Mesenchymal stem cell (in vitro differentiated cells and primary cell): Measurements from ENCODE around the gene SNAPC4.
A peak's percentile ranks its signal among the peaks of the same experiment; 100 is the strongest.
"Not testable (repeated sequence)": the region's sequence is repeated elsewhere in the genome, so short reads cannot be mapped to it uniquely, and the experiment has no call there.

Source experiments
- DNase-seq: peaks from one replicate; pipeline ENCODE4 v3.0.0-alpha.2; 2013
- H2AFZ ChIP-seq: one replicate; pipeline ENCODE4 v1.6.1; 2013; ENCODE audit warnings: low read depth, mild to moderate bottlenecking, control low read depth, inconsistent platforms, low read length, moderate library complexity
- H2AK5ac ChIP-seq: 2 replicates; pipeline ENCODE4 v1.6.1; 2013; ENCODE audit warnings: low read length, moderate library complexity, mild to moderate bottlenecking, inconsistent platforms; ENCODE audit not compliant: severe bottlenecking
- H2BK120ac ChIP-seq: one replicate; pipeline ENCODE4 v1.6.1; 2013; ENCODE audit warnings: low read depth, mild to moderate bottlenecking, inconsistent platforms, low read length, moderate library complexity
- H2BK12ac ChIP-seq, 2 experiments: one replicate each; pipeline ENCODE4 v1.6.1; 2013; ENCODE audit warnings: inconsistent platforms in 2 of 2, low read length in 2 of 2, mild to moderate bottlenecking in 2 of 2, moderate library complexity in 2 of 2, control low read depth in 1 of 2
- H2BK15ac ChIP-seq: one replicate; pipeline ENCODE4 v1.6.1; 2013; ENCODE audit warnings: mild to moderate bottlenecking, low read depth, inconsistent platforms; ENCODE audit not compliant: poor library complexity, severe bottlenecking
- H2BK5ac ChIP-seq: 2 replicates; pipeline ENCODE4 v1.6.1; 2013; ENCODE audit warnings: low read depth, mild to moderate bottlenecking, low read length, control low read depth, inconsistent platforms; ENCODE audit not compliant: poor library complexity, severe bottlenecking
- H3K14ac ChIP-seq, 2 experiments: one replicate each; pipeline ENCODE4 v1.6.1; 2013; ENCODE audit warnings: inconsistent platforms in 2 of 2, low read length in 2 of 2, control low read depth in 1 of 2, mild to moderate bottlenecking in 1 of 2, moderate library complexity in 1 of 2
- H3K18ac ChIP-seq, 2 experiments: one replicate each; pipeline ENCODE4 v1.6.1; 2013; ENCODE audit warnings: inconsistent platforms in 2 of 2, low read length in 2 of 2, control low read depth in 1 of 2, low read depth in 1 of 2, mild to moderate bottlenecking in 1 of 2
- H3K23ac ChIP-seq, 2 experiments: one replicate each; pipeline ENCODE4 v1.6.1; 2013; ENCODE audit warnings: inconsistent platforms in 2 of 2, low read length in 2 of 2, mild to moderate bottlenecking in 2 of 2, moderate library complexity in 2 of 2, control low read depth in 1 of 2
- H3K27ac ChIP-seq: 2 replicates; pipeline ENCODE4 v1.5.1; 2013; ENCODE audit warnings: mild to moderate bottlenecking, moderate library complexity, low read length, control low read depth, inconsistent platforms; ENCODE audit not compliant: poor library complexity, severe bottlenecking
- H3K27me3 ChIP-seq, 2 experiments: 2 replicates each; pipeline versions ENCODE4 v1.6.1 to v1.7.0; 2013; ENCODE audit warnings: low read length in 2 of 2, mild to moderate bottlenecking in 2 of 2, moderate library complexity in 2 of 2, control low read depth in 1 of 2, inconsistent platforms in 1 of 2; ENCODE audit not compliant: control insufficient read depth in 1 of 2, insufficient read depth in 1 of 2
- H3K36me3 ChIP-seq, 2 experiments: 2 replicates each; pipeline versions ENCODE4 v1.6.1 to v1.7.0; 2013; ENCODE audit warnings: low read length in 2 of 2, control low read depth in 1 of 2, inconsistent platforms in 1 of 2, low read depth in 1 of 2, mild to moderate bottlenecking in 1 of 2; ENCODE audit not compliant: insufficient read depth in 2 of 2, control insufficient read depth in 1 of 2
- H3K4ac ChIP-seq, 2 experiments: one replicate each; pipeline ENCODE4 v1.6.1; 2013; ENCODE audit warnings: inconsistent platforms in 2 of 2, low read length in 2 of 2, mild to moderate bottlenecking in 2 of 2, moderate library complexity in 2 of 2, control low read depth in 1 of 2, low read depth in 1 of 2
- H3K4me1 ChIP-seq: 2 replicates; pipeline ENCODE4 v1.6.1; 2013; ENCODE audit warnings: low read depth, low read length, control low read depth; ENCODE audit not compliant: control insufficient read depth, insufficient read depth
- H3K4me2 ChIP-seq: 2 replicates; pipeline ENCODE4 v1.6.1; 2013; ENCODE audit warnings: low read length, mild to moderate bottlenecking, inconsistent platforms; ENCODE audit not compliant: poor library complexity, severe bottlenecking
- H3K4me3 ChIP-seq, 2 experiments: 2 replicates each; pipeline versions ENCODE4 v1.5.1 to v1.7.0; 2013; ENCODE audit warnings: low read length in 2 of 2, mild to moderate bottlenecking in 2 of 2, control low read depth in 1 of 2, low read depth in 1 of 2; ENCODE audit not compliant: insufficient read depth in 1 of 2
- H3K79me1 ChIP-seq: replicated peaks from 2 replicates; pipeline ENCODE4 v1.6.1; 2013; ENCODE audit warnings: mild to moderate bottlenecking, control low read depth, low read length, inconsistent platforms; ENCODE audit not compliant: poor library complexity, severe bottlenecking
- H3K9ac ChIP-seq: 2 replicates; pipeline ENCODE4 v1.7.0; 2013; ENCODE audit warnings: mild to moderate bottlenecking, low read length, moderate library complexity
- H3K9me3 ChIP-seq: 2 replicates; pipeline ENCODE4 v1.7.0; 2013; ENCODE audit warnings: mild to moderate bottlenecking, low read length; ENCODE audit not compliant: control insufficient read depth
- H4K8ac ChIP-seq: one replicate; pipeline ENCODE4 v1.6.1; 2013; ENCODE audit warnings: inconsistent platforms, mild to moderate bottlenecking, low read length, moderate library complexity
- H4K91ac ChIP-seq: one replicate; pipeline ENCODE4 v1.6.1; 2013; ENCODE audit warnings: mild to moderate bottlenecking, low read length, inconsistent platforms
- WGBS: methylation state at CpG from one replicate; pipeline ENCODE4 v1.1.7; 2013; ENCODE audit warnings: mixed read lengths; 5-methylcytosine and 5-hydroxymethylcytosine counted together

Gene SNAPC4

DNA sequence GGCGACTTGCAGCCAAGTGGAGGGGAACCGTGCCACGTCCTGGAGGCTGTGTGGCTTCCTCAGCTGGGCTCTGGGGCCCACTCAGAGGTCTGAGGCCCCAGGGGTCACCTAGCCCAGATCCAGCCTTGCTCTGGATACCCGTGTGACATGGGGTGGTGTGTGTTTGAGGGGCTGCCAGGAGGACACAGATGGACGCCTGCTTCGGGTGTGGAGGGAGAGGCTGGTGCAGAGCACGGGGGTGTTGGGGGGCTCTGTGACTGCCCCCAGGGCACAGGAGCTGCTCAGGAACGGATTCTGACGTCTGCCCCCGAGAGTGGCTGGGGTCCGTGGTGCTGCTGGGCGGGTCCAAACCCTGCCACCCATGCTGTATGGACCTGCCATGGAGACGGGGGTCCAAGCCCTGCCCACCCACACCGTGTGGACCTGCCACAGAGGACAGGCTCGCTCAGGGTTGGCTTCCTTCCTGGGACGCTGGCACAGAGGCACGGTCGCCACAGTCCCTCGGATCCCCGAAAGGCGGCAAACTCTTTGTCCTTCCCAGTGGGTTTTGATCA, 29.2 kb upstream of the SNAPC4 start:
- peaks cover 3% of the 10 kb centered on the region for H3K4me1 ChIP-seq
- no peak overlapping the region for H3K27ac ChIP-seq
- H3K18ac ChIP-seq = no peak overlapping the region
- H2BK15ac ChIP-seq = no peak overlapping the region
- H3K4me2 ChIP-seq = no peak overlapping the region
- no peaks in the 10 kb centered on the region for H3K9me3 ChIP-seq
- H3K4ac ChIP-seq = no peak overlapping the region
- H2AK5ac ChIP-seq = no peak overlapping the region
- H3K36me3 ChIP-seq = peaks cover 50 to 70% of the 10 kb centered on the region in 2 experiments
- no peak overlapping the region for H4K91ac ChIP-seq
- no peak overlapping the region for H3K9ac ChIP-seq
- no peak overlapping the region for H2AFZ ChIP-seq
- H2BK12ac ChIP-seq = no peak overlapping the region
- no peak overlapping the region for H3K14ac ChIP-seq
- H3K4me3 ChIP-seq = no peak overlapping the region
- no peak overlapping the region for H3K23ac ChIP-seq
- no peaks in the 10 kb centered on the region for H3K27me3 ChIP-seq
- WGBS = 93% methylated on average over 21 of the region's 21 CpGs
- H2BK120ac ChIP-seq = no peak overlapping the region
- no peak overlapping the region for H4K8ac ChIP-seq
- no peak overlapping the region for H2BK5ac ChIP-seq
- no peak for DNase-seq
- peaks cover 25% of the 10 kb centered on the region for H3K79me1 ChIP-seq

DNA sequence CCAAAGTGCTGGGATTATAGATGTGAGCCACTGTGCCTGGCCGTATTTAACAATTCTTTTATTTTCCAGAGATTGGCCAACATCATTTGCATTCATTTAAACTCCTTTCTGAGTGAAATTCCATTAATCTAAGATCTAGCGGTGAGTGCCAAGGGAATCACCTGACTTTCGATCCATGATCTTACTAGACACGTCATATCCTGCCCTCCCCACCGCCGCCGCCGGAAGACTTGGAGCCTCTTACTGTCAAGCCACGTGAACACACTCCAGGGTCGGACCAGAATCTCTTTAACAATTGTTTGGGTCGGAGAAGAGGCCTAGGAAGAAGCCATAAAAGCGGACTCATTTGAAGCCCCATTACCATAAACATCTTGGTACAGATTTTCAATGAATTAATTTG, 26.8 kb upstream of the SNAPC4 start:
- Histone ChIP-seq H2BK12ac (no peak overlapping the region), H4K8ac (no peak overlapping the region), H2BK5ac (no peak overlapping the region), H3K9ac (no peak overlapping the region), H2BK15ac (no peak overlapping the region), H3K36me3 (peaks cover 61 to 69% of the 10 kb centered on the region in 2 experiments), H3K4ac (no peak overlapping the region), H2AFZ (no peak overlapping the region), H3K14ac (no peak overlapping the region), H3K4me1 (peaks cover 3% of the 10 kb centered on the region), H3K23ac (no peak overlapping the region), H3K27me3 (no peaks in the 10 kb centered on the region), H3K79me1 (peaks cover 23% of the 10 kb centered on the region), H2BK120ac (no peak overlapping the region), H3K27ac (no peak overlapping the region), H2AK5ac (no peak overlapping the region), H3K4me3 (no peak overlapping the region), H3K9me3 (no peaks in the 10 kb centered on the region), H3K4me2 (no peak overlapping the region), H3K18ac (no peak overlapping the region), H4K91ac (no peak overlapping the region)
- DNase-seq = no peak
- over 99% methylated on average over 10 of the region's 12 CpGs for WGBS

DNA sequence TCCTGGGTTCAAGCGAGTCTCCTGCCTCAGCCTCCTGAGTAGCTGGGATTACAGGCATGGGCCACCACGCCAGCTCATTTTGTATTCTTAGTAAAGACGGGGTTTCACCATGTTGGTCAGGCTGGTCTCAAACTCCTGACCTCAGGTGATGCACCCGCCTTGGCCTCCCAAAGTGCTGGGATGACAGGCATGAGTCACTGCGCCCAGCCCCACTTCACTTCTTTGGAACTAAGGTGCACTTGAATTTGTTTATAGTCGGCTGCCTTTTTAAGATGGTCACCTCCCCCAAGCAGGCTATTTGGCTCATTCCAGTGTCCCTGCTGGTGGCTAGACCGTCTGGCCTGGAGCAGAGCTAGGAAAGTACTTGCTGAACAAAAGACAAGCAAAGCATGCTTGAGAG, 25.4 kb upstream of the SNAPC4 start:
- H2AK5ac ChIP-seq, H2AFZ ChIP-seq, H3K18ac ChIP-seq, H3K14ac ChIP-seq, H3K27ac ChIP-seq, H3K9ac ChIP-seq, H2BK12ac ChIP-seq, H2BK120ac ChIP-seq, H3K4me3 ChIP-seq, H4K8ac ChIP-seq, H2BK5ac ChIP-seq, H3K9me3 ChIP-seq, H3K4me1 ChIP-seq, H4K91ac ChIP-seq, H2BK15ac ChIP-seq, H3K4ac ChIP-seq, DNase-seq, H3K4me2 ChIP-seq, H3K27me3 ChIP-seq, H3K23ac ChIP-seq: not testable (repeated sequence)
- WGBS = 84% methylated on average over 7 of the region's 7 CpGs
- H3K79me1 ChIP-seq = peaks cover 24% of the 10 kb centered on the region
- H3K36me3 ChIP-seq = peaks cover 66 to 72% of the 10 kb centered on the region in 2 experiments

DNA sequence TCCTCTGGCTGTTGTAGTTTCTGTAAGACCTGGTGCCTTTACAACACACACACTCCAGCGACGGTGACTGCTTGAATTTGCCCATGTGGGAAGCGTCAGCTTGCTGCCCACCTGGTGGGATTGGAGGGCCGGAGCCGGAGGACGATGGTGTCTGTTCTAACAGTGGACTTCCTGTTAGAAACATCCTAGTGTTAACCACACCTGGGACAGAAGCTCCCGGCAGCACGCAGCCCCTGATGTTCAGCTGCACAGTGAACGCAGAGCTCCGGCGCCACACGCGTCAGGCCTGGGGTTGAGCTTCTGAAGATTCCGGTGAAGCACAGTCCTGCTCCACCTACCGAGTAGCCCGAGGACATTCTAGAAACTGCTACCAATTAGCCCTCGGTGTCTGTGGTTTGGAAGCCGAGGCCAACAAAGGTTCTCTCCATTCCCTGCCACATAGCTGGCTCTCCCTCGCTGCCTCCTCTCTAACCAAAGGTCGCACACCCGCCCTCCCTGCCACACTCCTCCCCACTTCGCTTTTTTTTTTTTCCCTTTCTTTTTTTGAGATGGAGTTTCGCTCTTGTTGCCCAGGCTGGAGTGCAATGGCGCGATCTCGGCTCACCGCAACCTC, 24.9 kb upstream of the SNAPC4 start:
- Histone ChIP-seq H3K23ac (no peak overlapping the region), H3K79me1 (peaks cover 24% of the 10 kb centered on the region), H3K36me3 (peaks cover 67 to 71% of the 10 kb centered on the region in 2 experiments), H3K27me3 (no peaks in the 10 kb centered on the region), H3K4me2 (no peak overlapping the region), H3K14ac (no peak overlapping the region), H3K18ac (no peak overlapping the region), H2BK5ac (no peak overlapping the region), H3K27ac (no peak overlapping the region), H2BK120ac (no peak overlapping the region), H3K9me3 (no peaks in the 10 kb centered on the region), H3K4ac (no peak overlapping the region), H3K4me3 (no peak overlapping the region), H2BK12ac (no peak overlapping the region), H2BK15ac (no peak overlapping the region), H2AFZ (no peak overlapping the region), H3K4me1 (peaks cover 3% of the 10 kb centered on the region), H4K8ac (no peak overlapping the region), H2AK5ac (no peak overlapping the region), H4K91ac (peak overlapping the region; percentile 18), H3K9ac (no peak overlapping the region)
- WGBS = 91% methylated on average over 27 of the region's 27 CpGs
- DNase-seq = no peak
